ENCODE measurements around the gene PRCD. TPM values are rescaled to one million over a fixed set of nuclear protein-coding genes. Genes with fewer than 3 reads are reported as not detected.

PRCD gene
- total and polyA plus RNA-seq, 2 donors (not counting 1 experiment from before 2014, with no cell fraction given) = 18.0 to 30.6 TPM

GRCh38 chr17:76538281-76538931, 1.4 kb upstream of the PRCD start:
- no peak overlapping the region for H3K27ac ChIP-seq (ENCODE audit: low read length in 2 of 2)
- 25% methylated on average over 37 of the region's 37 CpGs for WGBS (ENCODE audit: insufficient coverage)
- intact Hi-C loops (cut with micrococcal nuclease) = no loop called here
- H3K79me2 ChIP-seq (ENCODE audit: control insufficient read depth, insufficient read depth, low read length) = peaks cover 27% of the 10 kb centered on the region
- TF ChIP-seq CTCF (IDR thresholded peaks at IDR 0.05) (no peak), EZH2 (IDR thresholded peaks at IDR 0.05; ENCODE audit: borderline replicate concordance, insufficient read depth, low read depth, low read length, poor library complexity, severe bottlenecking) (peak; percentile 24)
- peaks cover 0 to 42% (median 18%) of the 10 kb centered on the region in 4 experiments for H3K27me3 ChIP-seq (replicated peaks in 1 of 4; ENCODE audit: control extremely low read depth in 1 of 4, control insufficient read depth in 3 of 4, insufficient read depth in 4 of 4, low read length in 3 of 4)
- Mint-ChIP-seq H3K4me1 (peaks cover 24% of the 10 kb centered on the region), H3K27me3 (peaks cover 30% of the 10 kb centered on the region), H3K27ac (no peak overlapping the region), H3K9me3 (ENCODE audit: insufficient read depth) (no peaks in the 10 kb centered on the region), H3K4me3 (peak overlapping the region; percentile 76)
- peaks cover 10% of the 10 kb centered on the region for H4K20me1 ChIP-seq (ENCODE audit: control insufficient read depth, insufficient read depth, low read length, poor library complexity, severe bottlenecking)
- no peaks in the 10 kb centered on the region for H3K36me3 ChIP-seq (replicated peaks in 1 of 2; ENCODE audit: control extremely low read depth in 1 of 2, control insufficient read depth in 1 of 2, extremely low read depth in 1 of 2, insufficient read depth in 2 of 2, low read length in 1 of 2)
- peak overlapping the region; percentile 22 for H2AFZ ChIP-seq (ENCODE audit: insufficient read depth, low read depth, low read length, poor library complexity, severe bottlenecking)
- DNase-seq = peak; percentile 41
- peaks cover 0 to 6% (median 0%) of the 10 kb centered on the region in 3 donors for H3K9me3 ChIP-seq (ENCODE audit: control extremely low read depth in 1 of 3, control insufficient read depth in 2 of 3, insufficient read depth in 1 of 3, low read length in 2 of 3)
- ChIA-PET CTCF (interaction anchor here (0.7 to 3.6 kb wide), 8 partner anchors 9 to 28 kb away, joined by 3 to 18 read pairs (median 3); no protein-coding TSS in a partner anchor), POLR2A (no interaction called here)
- H3K4me2 ChIP-seq (replicated peaks; ENCODE audit: low read depth, low read length, poor library complexity, severe bottlenecking) = peak overlapping the region; percentile 85
- ATAC-seq (ENCODE audit: low read depth) = no peak
- peak overlapping the region; percentile 56 for H3K9ac ChIP-seq (ENCODE audit: low read length)
- H3K4me3 ChIP-seq (ENCODE audit: control extremely low read depth in 1 of 5, extremely low read depth in 1 of 5, insufficient read depth in 1 of 5, low read depth in 2 of 5, low read length in 4 of 5) = peak overlapping the region in 3 of 5 experiments; percentile 39 to 47 (median 41)
- peaks cover 15 to 27% of the 10 kb centered on the region in 2 donors for H3K4me1 ChIP-seq (ENCODE audit: control insufficient read depth in 2 of 2, insufficient read depth in 2 of 2, low read length in 2 of 2)

- Histone ChIP-seq H3K4me1 (ENCODE audit: control insufficient read depth in 2 of 2, insufficient read depth in 2 of 2, low read length in 2 of 2) (peaks cover 15 to 27% of the 10 kb centered on the region in 2 donors), H3K9me3 (ENCODE audit: control extremely low read depth in 1 of 3, control insufficient read depth in 2 of 3, insufficient read depth in 1 of 3, low read length in 2 of 3) (peaks cover 0 to 6% (median 0%) of the 10 kb centered on the region in 3 donors), H3K4me2 (replicated peaks; ENCODE audit: low read depth, low read length, poor library complexity, severe bottlenecking) (peak overlapping the region; percentile 85), H3K9ac (ENCODE audit: low read length) (no peak overlapping the region), H3K36me3 (replicated peaks in 1 of 2; ENCODE audit: control extremely low read depth in 1 of 2, control insufficient read depth in 1 of 2, extremely low read depth in 1 of 2, insufficient read depth in 2 of 2, low read length in 1 of 2) (no peaks in the 10 kb centered on the region), H3K4me3 (ENCODE audit: control extremely low read depth in 1 of 5, extremely low read depth in 1 of 5, insufficient read depth in 1 of 5, low read depth in 2 of 5, low read length in 4 of 5) (no peak overlapping the region), H4K20me1 (ENCODE audit: control insufficient read depth, insufficient read depth, low read length, poor library complexity, severe bottlenecking) (peaks cover 10% of the 10 kb centered on the region), H3K27me3 (replicated peaks in 1 of 4; ENCODE audit: control extremely low read depth in 1 of 4, control insufficient read depth in 3 of 4, insufficient read depth in 4 of 4, low read length in 3 of 4) (peaks cover 0 to 43% (median 18%) of the 10 kb centered on the region in 4 experiments), H2AFZ (ENCODE audit: insufficient read depth, low read depth, low read length, poor library complexity, severe bottlenecking) (no peak overlapping the region), H3K27ac (ENCODE audit: low read length in 2 of 2) (no peak overlapping the region), H3K79me2 (ENCODE audit: control insufficient read depth, insufficient read depth, low read length) (peaks cover 23% of the 10 kb centered on the region)
- DNase-seq = no peak
- POLR2A ChIA-PET = interaction anchor here (0.8 kb wide), 1 partner anchor 11 kb away, joined by 4 read pairs; no protein-coding TSS in a partner anchor
- TF ChIP-seq EZH2 (IDR thresholded peaks at IDR 0.05; ENCODE audit: borderline replicate concordance, insufficient read depth, low read depth, low read length, poor library complexity, severe bottlenecking) (no peak), CTCF (IDR thresholded peaks at IDR 0.05) (no peak)
- ATAC-seq (ENCODE audit: low read depth) = no peak
- WGBS (ENCODE audit: insufficient coverage) = 100% methylated on average over 4 of the region's 9 CpGs
- intact Hi-C loops (cut with micrococcal nuclease) = no loop called here
- CTCF ChIA-PET = interaction anchor here (0.7 to 3.6 kb wide), 7 partner anchors 8 to 27 kb away, joined by 3 to 18 read pairs (median 3); no protein-coding TSS in a partner anchor
- H3K4me3 Mint-ChIP-seq = peak overlapping the region; percentile 76
- H3K9me3 Mint-ChIP-seq (ENCODE audit: insufficient read depth) = no peaks in the 10 kb centered on the region
- H3K4me1 Mint-ChIP-seq = peaks cover 24% of the 10 kb centered on the region
- H3K27ac Mint-ChIP-seq = no peak overlapping the region
- peaks cover 34% of the 10 kb centered on the region for H3K27me3 Mint-ChIP-seq
Measured at GRCh38 chr17:76538941-76539570, 788 bp upstream of the PRCD start.
